Astrocyte of the spinal cord (primary cell): ENCODE measurements around the gene TTC9.

ENCODE experiments used
- DNase-seq: peaks from one replicate; pipeline ENCODE4 v3.0.0; 2011; ENCODE audit warnings: low read depth, low spot score
- H3K4me3 ChIP-seq: 2 replicates; pipeline ENCODE4 v1.5.1; 2011; ENCODE audit warnings: low read depth, mild to moderate bottlenecking, low read length, moderate library complexity
- CTCF ChIP-seq: IDR thresholded peaks from 2 replicates; pipeline ENCODE4 v1.5.1; 2012; ENCODE audit warnings: low read depth, mild to moderate bottlenecking, low read length, inconsistent platforms
- in situ Hi-C: cut with HindIII; loops from 2 replicates; pipeline ENCODE4 v1.10.0; 2017; ENCODE audit warnings: low sequenced_read_pairs

Gene TTC9

DNA sequence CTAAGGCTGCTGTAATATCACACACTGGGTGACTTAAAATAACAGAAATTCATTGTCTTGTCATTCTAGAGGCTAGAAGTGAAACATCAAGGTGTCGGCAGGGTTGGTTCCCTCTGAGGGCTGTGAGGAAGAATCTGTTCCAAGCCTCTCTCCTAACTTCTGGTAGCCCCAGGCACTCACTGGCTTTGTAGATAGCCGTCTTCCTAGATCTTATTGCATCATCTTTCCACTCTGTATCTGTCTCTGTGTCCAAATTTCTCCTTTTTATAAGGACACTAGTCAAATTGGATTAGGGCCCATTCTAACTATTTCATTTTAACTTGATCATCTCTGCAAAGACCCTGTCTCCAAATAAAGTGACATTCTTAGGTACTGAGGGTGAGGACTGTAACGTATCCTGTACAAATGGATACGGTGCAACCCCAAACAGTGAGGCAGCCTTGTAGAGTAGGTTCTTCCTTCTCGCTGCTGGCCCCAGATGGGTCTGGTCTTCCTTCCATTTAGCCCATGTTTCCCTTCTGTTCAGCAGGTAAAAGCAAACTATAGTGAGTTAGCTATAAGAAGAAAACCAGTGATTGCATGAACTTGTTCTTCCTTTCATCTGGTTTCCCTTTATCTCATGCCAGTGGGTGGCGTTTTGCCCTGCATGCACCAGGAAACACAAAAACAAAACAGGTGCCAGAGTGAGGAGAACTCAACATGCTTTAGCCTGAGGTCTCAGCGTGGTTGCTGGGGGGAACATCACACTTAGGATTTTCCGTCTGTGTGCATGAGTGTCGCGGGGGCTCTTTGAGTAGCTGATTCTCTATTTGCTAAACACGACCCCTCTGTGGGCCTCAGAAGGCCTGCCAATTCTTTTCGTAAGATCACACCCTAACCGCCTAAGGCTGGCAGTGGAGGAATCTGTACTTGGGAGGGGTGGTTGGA lies 19.5 kb downstream of the TTC9 start:
- in situ Hi-C loops, result no loop called here
- no peak for DNase-seq

DNA sequence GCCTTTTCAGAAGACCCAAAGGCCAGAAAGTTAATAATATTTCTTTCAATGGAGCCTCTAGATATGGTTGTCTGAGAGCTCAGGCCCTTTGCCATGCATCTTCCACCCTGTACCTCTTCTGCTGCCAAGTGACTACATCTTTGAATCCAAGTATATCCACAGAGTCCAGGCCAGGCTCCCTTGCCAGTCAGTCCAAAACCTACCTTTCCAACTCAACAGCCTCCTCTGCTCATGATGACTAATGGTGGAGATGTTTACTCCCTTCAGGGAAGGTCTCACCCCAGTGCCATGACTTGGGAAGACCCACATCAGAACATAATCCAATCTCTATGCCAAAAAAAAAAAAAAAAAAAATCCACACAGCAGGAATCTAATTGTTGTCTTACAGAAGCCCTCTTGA lies 20.4 kb downstream of the TTC9 start:
- H3K4me3 ChIP-seq, result no peak overlapping the region
- no peak for TF ChIP-seq CTCF
- in situ Hi-C loops, result no loop called here
- no peak for DNase-seq

More for the DNA sequence above, 19.5 kb downstream of the TTC9 start:
- H3K4me3 ChIP-seq, result no peak overlapping the region
- no peak for TF ChIP-seq CTCF

- no peak for TF ChIP-seq CTCF
- DNase-seq, result no peak
- in situ Hi-C loops, result no loop called here
- H3K4me3 ChIP-seq, result no peak overlapping the region
Measured at GRCh38 chr14:70662816-70663215, 21.1 kb downstream of the TTC9 start.

- no peak for DNase-seq
- in situ Hi-C loops, result no loop called here
- no peak for TF ChIP-seq CTCF
Measured at GRCh38 chr14:70663707-70664179, 22.0 kb downstream of the TTC9 start.

GRCh38 chr14:70664698-70665447 lies 23.2 kb downstream of the TTC9 start:
- no peak for TF ChIP-seq CTCF
- no peak overlapping the region for H3K4me3 ChIP-seq
- in situ Hi-C loops, result no loop called here
- no peak for DNase-seq

More at GRCh38 chr14:70663707-70664179, 22.0 kb downstream of the TTC9 start:
- H3K4me3 ChIP-seq, result no peak overlapping the region

DNA sequence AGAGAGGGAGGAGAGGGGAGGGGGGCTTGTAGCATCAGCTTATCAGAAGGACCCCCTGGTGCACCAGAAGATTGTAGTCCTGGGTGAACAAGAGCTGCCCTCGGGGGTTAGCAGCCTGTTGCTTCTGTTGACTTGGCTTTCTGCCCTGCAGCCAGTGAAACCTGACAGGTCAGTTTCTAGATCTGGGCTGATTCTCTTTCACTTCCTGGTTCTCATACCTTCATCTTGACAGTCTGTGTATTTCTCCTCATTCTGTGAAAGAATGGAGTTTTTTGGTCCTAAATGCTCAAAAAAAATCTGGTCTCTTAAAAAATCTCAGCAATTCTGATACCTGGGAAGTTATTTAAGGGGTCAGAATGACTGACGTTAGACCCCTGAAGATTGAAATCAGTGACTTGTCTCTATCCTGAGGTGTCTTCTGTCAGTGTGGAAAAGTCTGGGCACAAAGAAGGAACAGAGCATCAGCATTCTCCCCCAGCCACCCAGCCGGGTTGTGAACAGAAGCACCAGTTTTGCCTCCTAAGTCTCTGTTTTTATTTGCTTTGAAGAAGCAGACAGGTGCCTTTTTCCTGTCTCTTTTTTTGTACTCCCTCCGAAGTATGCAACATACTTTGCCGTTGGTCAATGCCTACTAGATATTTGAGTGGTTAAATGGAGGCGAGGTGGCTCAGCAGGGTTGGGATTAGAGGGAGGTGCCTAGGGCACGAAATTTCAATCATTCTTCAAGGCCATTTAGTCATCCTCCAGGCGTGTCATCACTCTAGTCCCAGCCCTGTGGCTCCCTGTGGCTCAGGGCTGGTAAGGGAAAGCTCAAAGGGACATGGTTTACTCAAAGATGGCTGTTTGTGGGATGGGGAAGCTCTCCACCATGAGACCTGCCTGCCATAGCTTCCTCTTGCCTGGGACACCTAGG lies 24.0 kb downstream of the TTC9 start:
- TF ChIP-seq CTCF, result no peak
- in situ Hi-C loops, result no loop called here
- no peak overlapping the region for H3K4me3 ChIP-seq
- DNase-seq, result no peak
